ENCODE results near the gene FGFRL1.

- TF ChIP-seq POLR2AphosphoS2 (conservative IDR thresholded peaks at IDR 0.05; ENCODE audit: low read length), result no peak
- no peak for TF ChIP-seq POLR2A (IDR thresholded peaks at IDR 0.05; ENCODE audit: low read length)
- TF ChIP-seq RCOR1 (IDR thresholded peaks at IDR 0.05; ENCODE audit: low read depth, low read length), result no peak
- no peak for TF ChIP-seq JUNB (IDR thresholded peaks at IDR 0.05)
- TF ChIP-seq CTCF (IDR thresholded peaks at IDR 0.05), result no peak
- TF ChIP-seq ATOH8 (CRISPR knock-in tag; IDR thresholded peaks at IDR 0.05; ENCODE audit: low read depth), result no peak
- no peak for TF ChIP-seq RFX5 (IDR thresholded peaks at IDR 0.05)
- no peak for TF ChIP-seq MAFK (IDR thresholded peaks at IDR 0.05; ENCODE audit: partially characterized antibody)
- no peak for TF ChIP-seq MAX (IDR thresholded peaks at IDR 0.05)
- no peak for TF ChIP-seq ELK1 (IDR thresholded peaks at IDR 0.05; ENCODE audit: low read depth, low read length)
Observed at GRCh38 chr4:1060621-1061020, 49.2 kb downstream of the FGFRL1 start.
